GM19328 (cell line): Measurements from ENCODE around the gene SLC38A8.

Source experiments
- ATAC-seq: cut with Tn5 transposase; IDR thresholded peaks from one replicate; pipeline ENCODE4 v1.9.1; 2021; ENCODE audit warnings: mild to moderate bottlenecking, moderate library complexity; ENCODE audit not compliant: unreplicated experiment

SLC38A8 gene

GRCh38 chr16:84042308-84042878, at the start of gene SLC38A8:
Gene SLC38A8, minus strand, starts transcription at chr16:84042795. Its CDS starts 638 bp downstream, at chr16:84042157.
- ATAC-seq, result no peak

GRCh38 chr16:84091460-84091859, 48.9 kb upstream of the SLC38A8 start:
- ATAC-seq, result no peak

GRCh38 chr16:84090211-84090610, 47.6 kb upstream of the SLC38A8 start:
- ATAC-seq, result no peak

GRCh38 chr16:84088695-84089395, 46.2 kb upstream of the SLC38A8 start:
- ATAC-seq, result peak; percentile 84

- ATAC-seq, result no peak
Observed at GRCh38 chr16:84087466-84088151, 45.0 kb upstream of the SLC38A8 start.

GRCh38 chr16:84087001-84087400, 44.4 kb upstream of the SLC38A8 start:
- ATAC-seq, result no peak

- ATAC-seq, result no peak
Observed at GRCh38 chr16:84086341-84086740, 43.7 kb upstream of the SLC38A8 start.

GRCh38 chr16:84085773-84086172, 43.2 kb upstream of the SLC38A8 start:
- no peak for ATAC-seq

- ATAC-seq, result no peak
Observed at GRCh38 chr16:84085271-84085667, 42.7 kb upstream of the SLC38A8 start.

GRCh38 chr16:84084570-84085270, 42.1 kb upstream of the SLC38A8 start:
- no peak for ATAC-seq

- ATAC-seq, result no peak
Observed at GRCh38 chr16:84082835-84083569, 40.4 kb upstream of the SLC38A8 start.

GRCh38 chr16:84082110-84082509, 39.5 kb upstream of the SLC38A8 start:
- ATAC-seq, result no peak

- no peak for ATAC-seq
Observed at GRCh38 chr16:84081446-84081989, 38.9 kb upstream of the SLC38A8 start.

GRCh38 chr16:84080813-84081212, 38.2 kb upstream of the SLC38A8 start:
- no peak for ATAC-seq

- no peak for ATAC-seq
Observed at GRCh38 chr16:84080378-84080777, 37.8 kb upstream of the SLC38A8 start.

GRCh38 chr16:84079664-84080063, 37.1 kb upstream of the SLC38A8 start:
- ATAC-seq, result no peak

GRCh38 chr16:84075376-84075775, 32.8 kb upstream of the SLC38A8 start:
- no peak for ATAC-seq

- ATAC-seq, result no peak
Observed at GRCh38 chr16:84074721-84075120, 32.1 kb upstream of the SLC38A8 start.

GRCh38 chr16:84072014-84072413, 29.4 kb upstream of the SLC38A8 start:
- ATAC-seq, result no peak

GRCh38 chr16:84071121-84071520, 28.5 kb upstream of the SLC38A8 start:
- no peak for ATAC-seq

GRCh38 chr16:84069540-84069939, 26.9 kb upstream of the SLC38A8 start:
- no peak for ATAC-seq
